Tibial nerve (tissue), 4 donors: ENCODE results near the gene SUFU.

Experiments
- CTCF ChIP-seq, 5 experiments: fragments of 200-600 bp in 3 of 5; fragments of 450-650 bp in 2 of 5; sonication (generic) in 3 of 5; IDR thresholded peaks; one replicate each; pipeline ENCODE4 v1.5.1; 2016 to 2019; ENCODE audit warnings: antibody characterized with exemption in 5 of 5, mild to moderate bottlenecking in 3 of 5, moderate library complexity in 2 of 5
- EP300 ChIP-seq, 2 donors: sonication (generic); formaldehyde crosslinking; IDR thresholded peaks; one replicate each; pipeline ENCODE4 v1.6.1; 2017; ENCODE audit warnings: antibody characterized with exemption in 2 of 2, mild to moderate bottlenecking in 1 of 2
- POLR2A ChIP-seq, 2 donors: fragments of 450-650 bp; IDR thresholded peaks; one replicate each; pipeline ENCODE4 v1.6.1; 2017; ENCODE audit warnings: antibody characterized with exemption in 2 of 2, mild to moderate bottlenecking in 2 of 2, moderate library complexity in 2 of 2

GRCh38 chr10:102535481-102536147, 31.8 kb downstream of the SUFU start:
- TF ChIP-seq CTCF (IDR thresholded peaks at IDR 0.05): no peak
- no peak for TF ChIP-seq POLR2A (IDR thresholded peaks at IDR 0.05)
- no peak for TF ChIP-seq EP300 (IDR thresholded peaks at IDR 0.05)
